Measurements from ENCODE around the gene CALM3. TPM values are rescaled to one million over a fixed set of nuclear protein-coding genes. Genes with fewer than 3 reads are reported as not detected.

Gene CALM3
- total RNA-seq, 1 donor from 2014 or later = 268 TPM

Other genes starting within 250 kb of the CALM3 start
- 3.3 and 4.5 TPM in 2 replicates for gene CCDC8, start 187.8 kb upstream of the CALM3 start, total RNA-seq
- gene PNMA8C, start 172.4 kb upstream of the CALM3 start, total RNA-seq = not detected in 2 replicates
- 0.53 and 3.3 TPM in 2 replicates for gene PNMA8A, start 129.8 kb upstream of the CALM3 start, total RNA-seq
- 0.18 and 0.29 TPM in 2 replicates for gene PNMA8B, start 105.5 kb upstream of the CALM3 start, total RNA-seq
- gene PTGIR, start 23.8 kb downstream of the CALM3 start, total RNA-seq = 1.6 and 1.8 TPM in 2 replicates
- not detected in 2 replicates for gene GNG8, start 34.9 kb downstream of the CALM3 start, total RNA-seq
- 2.3 and 3.7 TPM in 2 replicates for gene DACT3, start 59.9 kb downstream of the CALM3 start, total RNA-seq
- gene PRKD2, start 115.8 kb downstream of the CALM3 start, total RNA-seq = 96.9 and 142 TPM in 2 replicates
- 22.5 and 35.5 TPM in 2 replicates for gene FKRP, start 144.7 kb downstream of the CALM3 start, total RNA-seq
- gene STRN4, start 145.1 kb downstream of the CALM3 start, total RNA-seq = 173 and 175 TPM in 2 replicates
- gene SLC1A5, start 187.3 kb downstream of the CALM3 start, total RNA-seq = 70.6 and 105 TPM in 2 replicates
- gene AP2S1, start 249.5 kb downstream of the CALM3 start, total RNA-seq = 217 and 287 TPM in 2 replicates